H1 (cell line): ENCODE data around the gene ANXA3.

Source experiments
- CTCF ChIP-seq, 3 experiments: IDR thresholded peaks; 1 replicate in 2 of 3; 2 replicates in 1 of 3; pipeline versions ENCODE4 v1.5.1 to v1.6.1; 2011; ENCODE audit warnings: low read length in 3 of 3, mild to moderate bottlenecking in 3 of 3, inconsistent platforms in 2 of 3, low read depth in 1 of 3, moderate library complexity in 1 of 3; ENCODE audit not compliant: insufficient read depth in 1 of 3; ENCODE audit errors: control extremely low read depth in 1 of 3
- HDAC2 ChIP-seq, 2 experiments: fragments of 300-600 bp in 1 of 2; sonication (generic) in 1 of 2; IDR thresholded peaks; 2 replicates each; pipeline ENCODE4 v1.6.1; 2011 to 2012; ENCODE audit warnings: low read depth in 2 of 2, low read length in 2 of 2, mild to moderate bottlenecking in 2 of 2, moderate library complexity in 2 of 2, borderline replicate concordance in 1 of 2, inconsistent platforms in 1 of 2
- POLR2A ChIP-seq, 2 experiments: IDR thresholded peaks; 1 replicate in 1 of 2; 2 replicates in 1 of 2; pipeline ENCODE4 v1.6.1; 2011; ENCODE audit warnings: low read depth in 2 of 2, low read length in 2 of 2, mild to moderate bottlenecking in 2 of 2; ENCODE audit errors: control extremely low read depth in 1 of 2
- SIN3A ChIP-seq, 2 experiments: IDR thresholded peaks in 1 of 2; conservative IDR thresholded peaks in 1 of 2; 2 replicates each; pipeline ENCODE4 v1.6.1; 2011 to 2012; ENCODE audit warnings: low read length in 2 of 2, improper control_type of control experiment in 1 of 2, low read depth in 1 of 2, mild to moderate bottlenecking in 1 of 2
- SP1 ChIP-seq: IDR thresholded peaks from 2 replicates; pipeline ENCODE4 v1.6.1; 2011; ENCODE audit warnings: low read depth, low read length

DNA sequence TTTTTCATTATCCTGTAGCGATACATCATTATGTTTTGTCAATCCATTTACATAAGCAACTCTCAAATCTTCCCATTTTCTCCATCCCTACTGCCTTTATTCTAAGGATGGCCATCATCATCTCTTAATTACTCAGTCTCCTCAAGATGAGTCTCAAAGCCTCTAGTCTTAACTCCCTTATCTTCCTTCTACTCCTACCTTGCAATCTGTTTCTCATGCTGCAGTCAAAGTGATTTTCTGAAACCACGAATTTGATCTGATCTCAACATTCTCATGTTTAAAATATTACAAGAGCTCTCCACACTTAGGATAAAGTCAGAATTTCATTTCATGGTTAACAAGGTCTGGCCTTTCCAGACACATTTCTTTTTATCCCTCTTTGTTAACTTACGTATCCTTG is 51.8 kb downstream of the ANXA3 start:
- TF ChIP-seq CTCF (IDR thresholded peaks at IDR 0.05; ENCODE audit: control extremely low read depth in 1 of 3, insufficient read depth in 1 of 3, low read depth in 1 of 3, low read length in 3 of 3) (no peak), POLR2A (IDR thresholded peaks at IDR 0.05; ENCODE audit: control extremely low read depth in 1 of 2, low read depth in 2 of 2, low read length in 2 of 2) (no peak), SP1 (no peak), SIN3A (conservative IDR thresholded peaks at IDR 0.05 in 1 of 2, IDR thresholded peaks at IDR 0.05 in 1 of 2; ENCODE audit: low read depth in 1 of 2, low read length in 2 of 2) (no peak), HDAC2 (IDR thresholded peaks at IDR 0.05; ENCODE audit: borderline replicate concordance in 1 of 2, low read depth in 2 of 2, low read length in 2 of 2) (no peak)
